Breast epithelium (tissue), 4 donors: ENCODE measurements around the gene PPP1R2. TPM values are rescaled to one million over a fixed set of nuclear protein-coding genes. Genes with fewer than 3 reads are reported as not detected.

ENCODE experiments used
- DNase-seq, 2 donors: peaks; one replicate each; pipeline ENCODE4 v3.0.0-alpha.2; 2019; ENCODE audit warnings: low spot score in 2 of 2
- H3K27ac ChIP-seq, 2 donors: fragments of 200-600 bp; sonication (generic) in 1 of 2; one replicate each; pipeline ENCODE4 v1.5.1; 2016 to 2019; ENCODE audit warnings: mild to moderate bottlenecking in 1 of 2
- H3K27me3 ChIP-seq, 2 donors: fragments of 200-600 bp; sonication (generic) in 1 of 2; one replicate each; pipeline versions ENCODE4 v1.5.1 to v1.6.0; 2017 to 2019; ENCODE audit warnings: control low read depth in 1 of 2, mild to moderate bottlenecking in 1 of 2
- H3K36me3 ChIP-seq: fragments of 200-600 bp; one replicate; pipeline ENCODE4 v1.5.1; 2019
- H3K4me1 ChIP-seq, 2 donors: fragments of 200-600 bp; sonication (generic); one replicate each; pipeline ENCODE4 v1.5.1; 2016 to 2019; ENCODE audit warnings: control low read depth in 1 of 2
- H3K4me3 ChIP-seq, 3 donors: fragments of 200-600 bp; sonication (generic); 1 replicate in 2 of 3; 2 replicates in 1 of 3; pipeline ENCODE4 v1.5.1; 2016 to 2019; ENCODE audit warnings: mild to moderate bottlenecking in 3 of 3, moderate library complexity in 2 of 3
- H3K9me3 ChIP-seq, 2 donors: fragments of 200-600 bp; sonication (generic) in 1 of 2; one replicate each; pipeline ENCODE4 v1.5.1; 2016 to 2019; ENCODE audit warnings: control low read depth in 1 of 2
- CTCF ChIP-seq, 3 donors: fragments of 450-650 bp; IDR thresholded peaks; one replicate each; pipeline ENCODE4 v1.5.1; 2016 to 2017; ENCODE audit warnings: antibody characterized with exemption in 3 of 3, mild to moderate bottlenecking in 3 of 3, moderate library complexity in 3 of 3
- POLR2A ChIP-seq: fragments of 450-650 bp; IDR thresholded peaks from one replicate; pipeline ENCODE4 v1.6.1; 2016; ENCODE audit warnings: antibody characterized with exemption, mild to moderate bottlenecking, moderate library complexity
- POLR2AphosphoS5 ChIP-seq, 3 donors: sonication (generic); formaldehyde crosslinking; IDR thresholded peaks; one replicate each; pipeline ENCODE4 v1.6.1; 2017; ENCODE audit warnings: antibody characterized with exemption in 3 of 3
- intact Hi-C: fragments of 100-400 bp; cut with DNase I; formaldehyde crosslinking; loops from one replicate; pipeline ENCODE4 v1.15.1; 2023; ENCODE audit warnings: low total_unique reads
- total RNA-seq, 3 donors: library from RNA; depleted of rRNA; stranded (reverse); fragments of >200 nt; gene quantifications; one replicate each; pipeline ENCODE4 v1.1.0, GENCODE V29; 2016

The PPP1R2 gene
- total RNA-seq, 3 donors from 2014 or later, result 44.8 to 65.7 (median 61.6) TPM

- Histone ChIP-seq H3K27me3 (no peaks in the 10 kb centered on the region), H3K4me3 (no peak overlapping the region), H3K9me3 (no peaks in the 10 kb centered on the region), H3K4me1 (no peaks in the 10 kb centered on the region), H3K27ac (no peak overlapping the region), H3K36me3 (no peaks in the 10 kb centered on the region)
- no peak for DNase-seq
- TF ChIP-seq CTCF (IDR thresholded peaks at IDR 0.05), result no peak
- TF ChIP-seq POLR2A, result no peak
- TF ChIP-seq POLR2AphosphoS5 (IDR thresholded peaks at IDR 0.05), result no peak
- intact Hi-C loops, result loop anchor here (10.0 kb wide), 1 partner anchor 1249 kb away; no protein-coding TSS in a partner anchor
Observed at GRCh38 chr3:195573611-195574496, 30.7 kb upstream of the PPP1R2 start.

GRCh38 chr3:195571361-195571760 lies 28.2 kb upstream of the PPP1R2 start:
- Histone ChIP-seq H3K36me3 (no peaks in the 10 kb centered on the region), H3K9me3 (no peaks in the 10 kb centered on the region), H3K27me3 (no peaks in the 10 kb centered on the region), H3K4me3 (no peak overlapping the region), H3K27ac (no peak overlapping the region), H3K4me1 (no peaks in the 10 kb centered on the region)
- no peak for DNase-seq
- TF ChIP-seq POLR2A (no peak), POLR2AphosphoS5 (IDR thresholded peaks at IDR 0.05) (no peak), CTCF (IDR thresholded peaks at IDR 0.05) (no peak)
- intact Hi-C loops, result loop anchor here (10.0 kb wide), 1 partner anchor 1247 kb away; no protein-coding TSS in a partner anchor

GRCh38 chr3:195570912-195571311 lies 27.8 kb upstream of the PPP1R2 start:
- Histone ChIP-seq H3K9me3 (no peaks in the 10 kb centered on the region), H3K27ac (no peak overlapping the region), H3K4me1 (no peaks in the 10 kb centered on the region), H3K4me3 (no peak overlapping the region), H3K27me3 (no peaks in the 10 kb centered on the region), H3K36me3 (no peaks in the 10 kb centered on the region)
- intact Hi-C loops, result loop anchor here (10.0 kb wide), 1 partner anchor 1246 kb away; no protein-coding TSS in a partner anchor
- DNase-seq, result no peak
- no peak for TF ChIP-seq POLR2AphosphoS5 (IDR thresholded peaks at IDR 0.05)
- TF ChIP-seq POLR2A, result no peak
- no peak for TF ChIP-seq CTCF (IDR thresholded peaks at IDR 0.05)

- Histone ChIP-seq H3K9me3 (no peaks in the 10 kb centered on the region), H3K36me3 (no peaks in the 10 kb centered on the region), H3K4me1 (no peaks in the 10 kb centered on the region), H3K27ac (no peak overlapping the region), H3K4me3 (no peak overlapping the region), H3K27me3 (no peaks in the 10 kb centered on the region)
- TF ChIP-seq CTCF (IDR thresholded peaks at IDR 0.05) (no peak), POLR2A (no peak), POLR2AphosphoS5 (IDR thresholded peaks at IDR 0.05) (no peak)
- no peak for DNase-seq
- intact Hi-C loops, result loop anchor here (10.0 kb wide), 1 partner anchor 1246 kb away; no protein-coding TSS in a partner anchor
Observed at GRCh38 chr3:195570344-195570743, 27.2 kb upstream of the PPP1R2 start.

- H3K36me3 ChIP-seq, result no peaks in the 10 kb centered on the region
- no peaks in the 10 kb centered on the region for H3K4me1 ChIP-seq
- H3K9me3 ChIP-seq, result no peaks in the 10 kb centered on the region
- intact Hi-C loops, result no loop called here
- no peak overlapping the region for H3K4me3 ChIP-seq
- no peak overlapping the region for H3K27ac ChIP-seq
- TF ChIP-seq CTCF (IDR thresholded peaks at IDR 0.05), result no peak
- no peaks in the 10 kb centered on the region for H3K27me3 ChIP-seq
- DNase-seq, result no peak
Observed at GRCh38 chr3:195568630-195569029, 25.5 kb upstream of the PPP1R2 start.
